GM23248 (cell line): ENCODE data around the gene DFFB.

ENCODE experiments used
- EZH2 ChIP-seq: fragments of 200-600 bp; sonication (generic); IDR thresholded peaks from 2 replicates; pipeline ENCODE4 v1.6.1; 2018; ENCODE audit warnings: antibody characterized with exemption, mild to moderate bottlenecking; ENCODE audit not compliant: insufficient read depth, poor library complexity, severe bottlenecking
- EZH2phosphoT487 ChIP-seq: fragments of 200-600 bp; sonication (generic); IDR thresholded peaks from 2 replicates; pipeline ENCODE4 v1.6.1; 2018; ENCODE audit warnings: antibody characterized with exemption, moderate library complexity, mild to moderate bottlenecking, low read depth; ENCODE audit not compliant: insufficient read depth

- TF ChIP-seq EZH2 (no peak), EZH2phosphoT487 (no peak)
Measured at GRCh38 chr1:3881193-3881480, 23.9 kb downstream of the DFFB start.
